ENCODE data around the gene CCDC192. TPM values are rescaled to one million over a fixed set of nuclear protein-coding genes. Genes with fewer than 3 reads are reported as not detected.
"Not testable (repeated sequence)": the region's sequence is repeated elsewhere in the genome, so short reads cannot be mapped to it uniquely, and the experiment has no call there.

CCDC192 gene
- total and polyA plus RNA-seq, 9 donors, result 0.26 to 2.6 (median 0.91) TPM; not detected in 1

DNA sequence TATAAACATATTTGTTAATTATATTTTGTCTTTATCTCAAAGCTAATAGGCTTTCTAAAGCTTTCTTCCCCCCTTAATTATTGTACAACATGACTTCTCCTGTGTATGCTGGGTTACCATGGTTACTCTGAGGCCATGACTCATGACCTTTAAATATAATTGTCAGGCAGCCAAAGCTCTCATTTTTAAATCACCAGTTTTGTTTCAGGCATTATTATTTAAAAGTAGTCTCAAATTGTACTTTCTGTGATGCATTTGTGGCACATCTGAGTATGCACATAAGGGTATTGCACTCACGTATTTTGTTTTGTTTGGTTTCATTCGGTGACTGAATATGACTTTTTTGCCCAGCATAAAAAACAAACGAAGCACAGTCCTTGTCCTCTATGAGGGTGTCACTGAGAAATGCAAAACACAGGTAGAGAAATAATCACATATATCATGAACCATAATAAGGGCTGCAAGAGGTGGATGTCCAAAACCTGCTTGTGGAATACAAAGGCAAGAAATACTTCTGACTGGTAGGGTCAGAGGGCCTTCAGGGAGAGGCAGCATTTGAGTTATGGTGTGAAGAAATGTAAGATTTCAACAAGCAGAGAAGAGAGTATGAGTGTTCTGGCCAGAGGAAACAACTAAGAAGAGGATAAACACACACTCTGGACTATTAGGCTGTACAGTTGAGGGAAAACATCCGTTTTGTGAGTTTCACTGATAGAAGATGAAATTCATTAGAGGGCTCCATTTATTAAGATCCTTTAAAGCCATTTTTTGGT lies 2.1 kb downstream of the CCDC192 start:
- intact Hi-C loops (cut with DNase I), result loop anchor here in 1 of 4 donors (10.0 kb wide), 1 partner anchor 61 kb away; the partner anchor contains the start of gene CTXN3
- DNase-seq, result peak in 2 of 5 donors; percentile 17 to 64
- Histone ChIP-seq H3K36me3 (no peaks in the 10 kb centered on the region), H3K9me3 (no peaks in the 10 kb centered on the region), H3K27ac (peak overlapping the region in 1 of 2 donors; percentile 22), H3K27me3 (no peaks in the 10 kb centered on the region), H3K4me1 (ENCODE audit: insufficient read depth) (peaks cover 7% of the 10 kb centered on the region), H3K4me3 (no peak overlapping the region)
- 11 to 26% (median 23%) methylated on average over 4 of the region's 4 CpGs for WGBS, 3 donors
- TF ChIP-seq, protein P1, sequence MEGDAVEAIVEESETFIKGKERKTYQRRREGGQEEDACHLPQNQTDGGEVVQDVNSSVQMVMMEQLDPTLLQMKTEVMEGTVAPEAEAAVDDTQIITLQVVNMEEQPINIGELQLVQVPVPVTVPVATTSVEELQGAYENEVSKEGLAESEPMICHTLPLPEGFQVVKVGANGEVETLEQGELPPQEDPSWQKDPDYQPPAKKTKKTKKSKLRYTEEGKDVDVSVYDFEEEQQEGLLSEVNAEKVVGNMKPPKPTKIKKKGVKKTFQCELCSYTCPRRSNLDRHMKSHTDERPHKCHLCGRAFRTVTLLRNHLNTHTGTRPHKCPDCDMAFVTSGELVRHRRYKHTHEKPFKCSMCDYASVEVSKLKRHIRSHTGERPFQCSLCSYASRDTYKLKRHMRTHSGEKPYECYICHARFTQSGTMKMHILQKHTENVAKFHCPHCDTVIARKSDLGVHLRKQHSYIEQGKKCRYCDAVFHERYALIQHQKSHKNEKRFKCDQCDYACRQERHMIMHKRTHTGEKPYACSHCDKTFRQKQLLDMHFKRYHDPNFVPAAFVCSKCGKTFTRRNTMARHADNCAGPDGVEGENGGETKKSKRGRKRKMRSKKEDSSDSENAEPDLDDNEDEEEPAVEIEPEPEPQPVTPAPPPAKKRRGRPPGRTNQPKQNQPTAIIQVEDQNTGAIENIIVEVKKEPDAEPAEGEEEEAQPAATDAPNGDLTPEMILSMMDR (IDR thresholded peaks at IDR 0.05), result no peak
- TF ChIP-seq EP300 (IDR thresholded peaks at IDR 0.05) (no peak), POLR2A (IDR thresholded peaks at IDR 0.05) (no peak)

DNA sequence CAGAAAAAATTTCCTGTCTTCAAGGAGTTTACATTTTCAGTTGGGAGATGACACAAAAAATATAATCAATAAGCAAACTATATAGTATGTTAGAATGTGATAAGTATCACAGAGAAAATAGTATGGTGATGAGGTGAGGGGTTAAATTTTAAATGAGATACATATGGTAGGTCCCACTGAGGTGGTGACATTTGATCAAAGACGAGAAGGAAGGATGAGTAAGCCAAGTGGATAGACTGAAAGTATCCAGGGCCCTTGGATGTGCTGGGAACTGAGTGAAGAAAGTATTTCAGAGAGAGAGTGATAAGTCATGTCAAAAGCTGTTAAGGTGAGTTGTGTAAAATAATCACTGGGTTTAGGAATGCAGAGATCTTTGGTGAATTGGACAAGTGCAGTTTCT lies 3.5 kb downstream of the CCDC192 start:
- Histone ChIP-seq H3K36me3 (no peaks in the 10 kb centered on the region), H3K9me3 (no peaks in the 10 kb centered on the region), H3K4me3 (no peak overlapping the region), H3K4me1 (ENCODE audit: insufficient read depth) (peaks cover 7% of the 10 kb centered on the region), H3K27ac (peak overlapping the region in 1 of 2 donors; percentile 53), H3K27me3 (no peaks in the 10 kb centered on the region)
- no peak for TF ChIP-seq POLR2A (IDR thresholded peaks at IDR 0.05)
- TF ChIP-seq, protein P1 (IDR thresholded peaks at IDR 0.05), result no peak
- no peak for TF ChIP-seq EP300 (IDR thresholded peaks at IDR 0.05)
- intact Hi-C loops (cut with DNase I), result loop anchor here in 1 of 4 donors (10.0 kb wide), 1 partner anchor 62 kb away; the partner anchor contains the start of gene CTXN3
- 27 to 38% (median 27%) methylated on average over 1 of the region's 1 CpG for WGBS, 3 donors
- no peak for DNase-seq

DNA sequence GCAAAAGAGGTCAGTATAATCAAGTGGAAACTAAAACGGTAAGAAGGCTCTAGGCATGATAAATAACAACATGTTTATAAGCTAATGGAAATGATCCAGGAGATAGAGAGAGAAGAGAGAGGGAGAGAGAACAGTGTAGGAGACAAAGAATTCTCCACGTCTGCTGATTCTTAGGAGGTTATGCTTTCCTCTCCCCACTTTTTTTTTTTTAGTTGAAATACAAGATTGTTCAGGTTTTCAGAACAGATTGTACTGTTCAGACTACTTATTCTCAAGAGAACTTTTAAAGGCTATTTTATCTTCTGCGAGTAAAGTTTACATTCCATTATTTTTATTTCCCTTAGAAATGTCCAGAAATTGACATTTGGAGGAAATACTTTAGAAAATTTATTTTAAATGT lies 4.0 kb downstream of the CCDC192 start:
- no peaks in the 10 kb centered on the region for H3K27me3 ChIP-seq
- no peaks in the 10 kb centered on the region for H3K9me3 ChIP-seq
- intact Hi-C loops (cut with DNase I), result loop anchor here in 1 of 4 donors (10.0 kb wide), 1 partner anchor 62 kb away; the partner anchor contains the start of gene CTXN3
- peaks cover 7% of the 10 kb centered on the region for H3K4me1 ChIP-seq (ENCODE audit: insufficient read depth)
- WGBS, 3 donors, result 4 to 5% (median 5%) methylated on average over 3 of the region's 3 CpGs
- H3K4me3 ChIP-seq, result no peak overlapping the region
- TF ChIP-seq POLR2A (IDR thresholded peaks at IDR 0.05), result no peak
- TF ChIP-seq, protein P1 (IDR thresholded peaks at IDR 0.05), result no peak
- no peak for TF ChIP-seq EP300 (IDR thresholded peaks at IDR 0.05)
- DNase-seq, result no peak
- peak overlapping the region in 1 of 2 donors; percentile 53 for H3K27ac ChIP-seq
- no peaks in the 10 kb centered on the region for H3K36me3 ChIP-seq

DNA sequence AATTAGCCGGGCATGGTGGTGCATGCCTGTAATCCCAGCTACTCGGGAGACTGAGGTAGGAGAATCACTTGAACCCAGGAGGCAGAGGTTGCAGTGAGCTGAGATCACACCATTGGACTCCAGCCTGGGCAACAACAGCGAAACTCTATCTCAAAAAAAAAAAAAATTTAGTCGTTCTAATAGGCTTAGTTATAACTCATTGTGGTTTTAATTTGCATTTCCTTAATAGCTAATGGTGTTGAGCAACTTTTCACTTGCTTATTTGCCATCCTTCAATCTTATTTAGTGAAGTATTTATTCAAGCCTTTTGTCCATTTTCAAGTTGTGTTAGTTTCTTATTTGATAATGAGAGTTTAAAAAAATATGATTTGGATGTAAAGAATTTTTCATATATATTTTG lies 9.9 kb downstream of the CCDC192 start:
- H3K27me3 ChIP-seq; H3K4me3 ChIP-seq; H3K4me1 ChIP-seq (ENCODE audit: insufficient read depth); DNase-seq; H3K9me3 ChIP-seq; H3K36me3 ChIP-seq; H3K27ac ChIP-seq; intact Hi-C loops (cut with DNase I): not testable (repeated sequence)
- 63 to 69% (median 66%) methylated on average over 4 of the region's 4 CpGs for WGBS, 3 donors

DNA sequence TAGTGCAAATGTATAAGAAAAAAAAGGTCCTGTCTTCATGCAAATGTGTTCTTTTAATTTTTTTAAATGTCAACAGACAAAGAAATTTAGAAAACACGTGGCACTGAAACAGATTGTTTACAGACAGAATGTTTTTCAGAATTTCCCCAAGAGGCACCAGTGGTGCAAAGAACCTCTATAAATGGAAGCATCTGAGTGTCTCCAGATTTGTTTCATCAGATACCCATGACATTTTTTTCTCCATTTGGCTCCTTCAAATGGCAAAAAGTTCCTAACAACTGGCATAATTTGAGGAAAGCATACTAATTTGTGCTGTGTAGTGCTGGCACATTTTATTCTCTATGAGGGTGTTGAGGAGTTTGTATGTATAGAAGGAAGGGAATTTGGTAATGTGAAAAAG lies 15.0 kb downstream of the CCDC192 start:
- intact Hi-C loops (cut with DNase I), result no loop called here
- no peak for DNase-seq
- Histone ChIP-seq H3K9me3 (peaks cover 0 to 3% of the 10 kb centered on the region in 2 donors), H3K4me1 (ENCODE audit: insufficient read depth) (no peaks in the 10 kb centered on the region), H3K36me3 (no peaks in the 10 kb centered on the region), H3K4me3 (no peak overlapping the region), H3K27ac (no peak overlapping the region), H3K27me3 (no peaks in the 10 kb centered on the region)
- 22 to 31% (median 29%) methylated on average over 1 of the region's 1 CpG for WGBS, 3 donors
- no peak for TF ChIP-seq POLR2A (IDR thresholded peaks at IDR 0.05)
- TF ChIP-seq, protein P1 (IDR thresholded peaks at IDR 0.05), result no peak
- no peak for TF ChIP-seq EP300 (IDR thresholded peaks at IDR 0.05)

Data from ovary (tissue), 9 donors.